Measurements from ENCODE around the gene CCDC170.

- TF ChIP-seq CTCF (IDR thresholded peaks at IDR 0.05) (no peak), EZH2 (IDR thresholded peaks at IDR 0.05) (no peak)
These were observed 138.7 kb downstream of the CCDC170 start for GRCh38 chr6:151632415-151632987.

All from neural progenitor cell (in vitro differentiated cells).